ENCODE measurements around the gene CALN1.

GRCh38 chr7:71772779-71773178 lies 639.4 kb downstream of the CALN1 start:
- TF ChIP-seq EZH2 (optimal IDR thresholded peaks at IDR 0.05; ENCODE audit: low read depth, low read length) (no peak), CTCF (IDR thresholded peaks at IDR 0.05; ENCODE audit: low read length) (no peak)
